GM12878 (cell line): Measurements from ENCODE around the gene ATP4A.

Experiments used
- EZH2 ChIP-seq: IDR thresholded peaks from 2 replicates; pipeline ENCODE4 v1.6.1; 2012; ENCODE audit warnings: low read depth, mild to moderate bottlenecking, control low read depth, inconsistent platforms, low read length, borderline replicate concordance; ENCODE audit not compliant: control insufficient read depth
- HDAC2 ChIP-seq: fragments of 200-600 bp; sonication (generic); IDR thresholded peaks from 2 replicates; pipeline ENCODE4 v1.6.1; 2017
- NFYB ChIP-seq: IDR thresholded peaks from 2 replicates; pipeline ENCODE4 v1.6.1; 2011; ENCODE audit warnings: low read depth, mild to moderate bottlenecking, low read length, improper control_type of control experiment, moderate library complexity; ENCODE audit not compliant: insufficient read depth
- RCOR1 ChIP-seq: conservative IDR thresholded peaks from 2 replicates; pipeline ENCODE4 v1.6.1; 2012; ENCODE audit warnings: low read depth, low read length, improper control_type of control experiment
- TAF1 ChIP-seq: IDR thresholded peaks from 2 replicates; pipeline ENCODE4 v1.6.1; 2011; ENCODE audit warnings: mild to moderate bottlenecking, low read depth, low read length, borderline replicate concordance
- TF ChIP-seq, protein P1 (sequence below), 3 experiments: IDR thresholded peaks in 2 of 3; conservative IDR thresholded peaks in 1 of 3; 2 replicates each; pipeline ENCODE4 v1.5.1; 2011; ENCODE audit warnings: low read depth in 3 of 3, low read length in 3 of 3, mild to moderate bottlenecking in 3 of 3, control low read depth in 2 of 3, moderate library complexity in 2 of 3, inconsistent platforms in 1 of 3, mixed read lengths in 1 of 3; ENCODE audit not compliant: control insufficient read depth in 2 of 3, insufficient read depth in 1 of 3; ENCODE audit errors: extremely low read depth in 1 of 3

DNA sequence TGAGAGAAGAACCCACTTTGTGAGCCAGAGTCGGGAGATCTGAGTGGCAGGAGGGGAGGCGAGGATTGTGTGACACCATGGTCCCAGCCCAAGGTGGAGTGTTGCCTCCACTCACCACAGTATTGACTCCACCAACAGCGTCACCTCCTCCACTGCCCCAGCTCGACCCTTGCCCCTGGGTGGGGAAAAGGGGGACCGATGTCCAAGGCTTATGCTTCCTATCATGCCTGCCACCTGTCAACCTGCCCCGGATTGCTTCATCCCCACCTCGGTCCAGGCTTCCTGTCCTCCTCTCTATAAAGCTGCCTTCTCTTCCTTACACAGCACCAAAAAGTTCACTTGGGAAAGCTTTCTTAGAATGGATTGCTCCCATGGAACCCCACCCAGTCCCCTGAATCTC lies 57.4 kb downstream of the ATP4A start:
- TF ChIP-seq TAF1 (no peak), NFYB (no peak), HDAC2 (no peak), RCOR1 (no peak), EZH2 (no peak)
- TF ChIP-seq, protein P1, sequence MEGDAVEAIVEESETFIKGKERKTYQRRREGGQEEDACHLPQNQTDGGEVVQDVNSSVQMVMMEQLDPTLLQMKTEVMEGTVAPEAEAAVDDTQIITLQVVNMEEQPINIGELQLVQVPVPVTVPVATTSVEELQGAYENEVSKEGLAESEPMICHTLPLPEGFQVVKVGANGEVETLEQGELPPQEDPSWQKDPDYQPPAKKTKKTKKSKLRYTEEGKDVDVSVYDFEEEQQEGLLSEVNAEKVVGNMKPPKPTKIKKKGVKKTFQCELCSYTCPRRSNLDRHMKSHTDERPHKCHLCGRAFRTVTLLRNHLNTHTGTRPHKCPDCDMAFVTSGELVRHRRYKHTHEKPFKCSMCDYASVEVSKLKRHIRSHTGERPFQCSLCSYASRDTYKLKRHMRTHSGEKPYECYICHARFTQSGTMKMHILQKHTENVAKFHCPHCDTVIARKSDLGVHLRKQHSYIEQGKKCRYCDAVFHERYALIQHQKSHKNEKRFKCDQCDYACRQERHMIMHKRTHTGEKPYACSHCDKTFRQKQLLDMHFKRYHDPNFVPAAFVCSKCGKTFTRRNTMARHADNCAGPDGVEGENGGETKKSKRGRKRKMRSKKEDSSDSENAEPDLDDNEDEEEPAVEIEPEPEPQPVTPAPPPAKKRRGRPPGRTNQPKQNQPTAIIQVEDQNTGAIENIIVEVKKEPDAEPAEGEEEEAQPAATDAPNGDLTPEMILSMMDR (IDR thresholded peaks at IDR 0.05 in 2 of 3, conservative IDR thresholded peaks at IDR 0.05 in 1 of 3; ENCODE audit: control insufficient read depth in 2 of 3, extremely low read depth in 1 of 3, insufficient read depth in 1 of 3, low read depth in 3 of 3, low read length in 3 of 3): no peak
